ENCODE data around the gene GSK3B.
"Not testable (repeated sequence)": the region's sequence is repeated elsewhere in the genome, so short reads cannot be mapped to it uniquely, and the experiment has no call there.

GSK3B gene

DNA sequence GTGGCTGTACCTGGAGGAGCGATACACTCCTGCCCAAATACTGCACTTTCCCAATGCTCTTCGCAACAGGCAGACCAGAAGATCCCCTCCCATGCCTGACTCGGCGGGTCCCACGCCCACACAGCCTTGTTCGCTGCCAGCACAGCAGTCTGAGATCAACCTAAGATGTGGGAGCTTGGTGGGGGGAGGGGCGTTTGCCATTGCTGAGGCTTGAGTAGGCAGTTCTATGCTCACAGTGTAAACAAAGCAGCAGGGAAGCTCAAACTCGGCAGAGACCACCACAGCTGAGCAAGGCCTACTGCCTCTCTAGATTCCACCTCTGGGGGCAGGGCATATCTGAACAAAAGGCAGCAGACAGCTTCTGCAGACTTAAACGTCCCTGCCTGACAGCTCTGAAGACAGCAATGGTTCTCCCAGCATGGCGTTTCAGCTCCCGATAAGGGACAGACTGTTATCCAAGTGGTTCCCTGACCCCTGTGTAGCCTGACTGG is 90.2 kb downstream of the GSK3B start:
- DNase-seq: peak; percentile 7

DNA sequence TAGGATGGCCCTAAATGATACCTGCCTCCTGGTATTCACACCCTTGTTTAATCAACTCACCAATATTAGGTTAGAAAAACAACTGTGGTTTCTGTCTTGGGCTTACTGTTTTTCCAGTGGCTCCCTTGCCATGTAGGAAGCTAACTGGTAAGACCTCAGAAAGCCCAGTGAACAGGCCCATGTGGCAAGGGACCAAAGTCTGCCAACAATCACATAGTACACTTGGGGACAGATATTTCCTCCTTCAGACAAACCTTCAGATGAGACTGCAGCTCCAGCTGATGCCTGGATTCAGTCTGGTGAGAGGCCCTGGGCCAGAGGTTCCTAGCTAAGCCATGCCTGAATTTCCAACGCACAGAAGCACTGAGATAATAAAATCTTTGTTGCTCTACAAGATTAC is 96.1 kb downstream of the GSK3B start:
- no peak for DNase-seq

DNA sequence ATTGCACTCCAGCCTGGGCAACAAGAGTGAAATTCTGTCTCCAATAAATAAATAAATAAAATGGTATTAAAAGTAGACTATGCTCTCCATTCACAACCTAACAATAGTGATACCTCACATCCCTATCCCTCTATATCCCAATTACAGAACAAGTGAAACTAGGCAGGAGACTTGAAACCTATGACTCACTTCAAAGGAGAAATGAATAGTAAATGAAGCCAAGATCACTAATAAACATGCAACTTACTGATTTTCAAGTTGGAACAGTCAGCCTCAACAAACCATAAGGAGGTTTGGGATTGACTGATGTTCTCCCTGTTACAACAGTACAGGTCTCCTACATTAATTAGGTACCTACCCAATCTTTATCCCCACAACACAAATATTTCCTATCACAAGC is 103.4 kb downstream of the GSK3B start:
- DNase-seq: no peak

DNA sequence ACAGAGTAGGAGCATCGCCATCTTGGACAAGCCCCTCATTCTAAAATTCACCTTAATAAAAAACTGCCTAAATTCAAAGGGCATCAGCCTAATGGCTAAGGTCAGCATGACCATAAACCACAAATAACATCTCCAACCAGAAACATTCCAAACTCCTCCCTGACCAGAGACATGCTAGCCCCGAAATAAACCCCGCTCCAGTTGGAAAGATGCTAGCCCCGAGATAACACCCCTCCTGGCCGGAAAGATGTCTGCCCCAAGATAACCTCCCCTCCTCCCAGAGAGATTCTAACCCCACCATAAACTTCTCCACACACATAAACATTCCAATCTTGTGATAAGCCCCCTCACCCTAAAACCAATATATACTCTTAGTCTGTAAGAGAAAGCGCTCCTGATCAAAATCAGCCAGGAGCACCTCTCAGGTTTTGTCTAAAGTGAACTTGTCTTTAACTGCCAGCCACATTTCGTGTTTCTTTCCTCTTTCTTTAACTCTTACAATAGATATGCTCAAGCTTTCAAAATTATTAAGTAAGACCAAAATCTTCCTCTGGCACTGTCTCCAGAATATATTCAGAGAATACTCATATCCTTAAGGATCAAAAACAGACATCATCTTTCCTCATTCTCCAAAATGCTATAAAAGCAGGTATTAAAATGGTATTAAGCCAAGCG is 104.1 kb downstream of the GSK3B start:
- no peak for DNase-seq

DNA sequence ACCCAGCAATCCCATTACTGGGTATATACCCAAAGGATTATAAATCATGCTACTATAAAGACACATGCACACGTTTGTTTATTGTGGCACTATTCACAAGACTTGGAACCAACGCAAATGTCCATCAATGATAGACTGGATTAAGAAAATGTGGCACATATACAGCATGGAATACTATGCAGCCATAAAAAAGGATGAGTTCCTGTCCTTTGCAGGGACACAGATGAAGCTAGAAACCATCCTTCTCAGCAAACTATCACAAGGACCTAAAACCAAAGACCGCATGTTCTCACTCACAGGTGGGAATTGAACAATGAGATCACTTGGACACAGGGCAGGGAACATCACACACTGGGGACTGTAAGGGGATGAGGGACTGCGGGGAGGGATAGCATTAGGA is 107.4 kb downstream of the GSK3B start:
- DNase-seq: not testable (repeated sequence)

- DNase-seq: no peak
Observed at GRCh38 chr3:119981386-119981785, 112.9 kb downstream of the GSK3B start.

GRCh38 chr3:119978554-119979208 is 115.6 kb downstream of the GSK3B start:
- DNase-seq: no peak

DNA sequence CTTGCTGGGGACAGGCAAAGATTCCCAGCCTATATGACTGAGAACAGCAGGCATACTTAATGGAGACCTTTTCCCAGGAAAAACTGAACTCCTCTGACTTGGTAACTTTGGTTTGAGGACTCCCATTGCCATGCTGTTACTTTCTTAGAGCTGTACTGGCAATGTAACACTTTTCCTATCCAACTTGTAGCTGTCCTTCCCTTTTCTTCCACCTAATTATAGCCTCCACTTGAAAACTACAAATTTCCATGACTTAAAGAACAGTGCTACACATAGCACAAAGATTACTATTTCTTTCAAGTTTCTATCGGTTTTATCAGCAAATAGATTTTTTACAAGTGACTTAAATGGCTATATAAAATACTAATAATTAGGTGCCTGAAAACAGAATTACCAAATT is 116.9 kb downstream of the GSK3B start:
- DNase-seq: no peak

DNA sequence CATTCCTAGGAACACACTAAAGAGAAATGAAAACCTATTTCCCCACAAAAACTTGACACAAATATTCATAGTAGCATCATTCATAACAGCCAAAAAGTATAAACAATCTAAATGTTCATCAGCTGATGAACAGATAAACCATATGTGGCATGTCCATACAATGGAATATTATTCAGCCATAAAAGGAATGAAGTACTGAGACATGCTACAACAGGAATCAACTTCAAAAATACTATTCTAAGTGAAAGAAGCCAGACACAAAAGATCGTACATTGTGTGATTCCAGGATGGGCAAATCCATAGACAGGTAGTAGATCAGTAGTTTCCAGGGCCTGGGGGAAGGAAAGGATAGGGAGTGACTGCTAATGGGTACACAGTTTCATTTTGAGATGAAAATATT is 118.0 kb downstream of the GSK3B start:
- DNase-seq: no peak

DNA sequence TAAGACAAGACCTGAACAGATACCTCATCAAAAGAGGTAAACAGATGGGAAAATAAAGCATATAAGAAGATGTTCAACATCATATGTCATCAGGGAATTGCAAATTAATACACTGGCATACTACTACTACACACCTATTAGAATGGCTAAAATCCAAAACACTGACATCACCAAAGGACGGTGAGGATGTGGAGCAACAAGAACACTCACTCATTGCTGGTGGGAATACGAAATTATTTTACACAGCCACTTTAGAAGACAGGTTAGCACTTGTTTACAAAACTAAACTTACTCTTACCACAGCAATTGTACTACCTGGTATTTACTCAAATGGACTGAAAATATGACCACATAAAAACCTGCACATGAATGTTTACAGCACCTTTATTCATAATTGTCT is 119.6 kb downstream of the GSK3B start:
- no peak for DNase-seq

DNA sequence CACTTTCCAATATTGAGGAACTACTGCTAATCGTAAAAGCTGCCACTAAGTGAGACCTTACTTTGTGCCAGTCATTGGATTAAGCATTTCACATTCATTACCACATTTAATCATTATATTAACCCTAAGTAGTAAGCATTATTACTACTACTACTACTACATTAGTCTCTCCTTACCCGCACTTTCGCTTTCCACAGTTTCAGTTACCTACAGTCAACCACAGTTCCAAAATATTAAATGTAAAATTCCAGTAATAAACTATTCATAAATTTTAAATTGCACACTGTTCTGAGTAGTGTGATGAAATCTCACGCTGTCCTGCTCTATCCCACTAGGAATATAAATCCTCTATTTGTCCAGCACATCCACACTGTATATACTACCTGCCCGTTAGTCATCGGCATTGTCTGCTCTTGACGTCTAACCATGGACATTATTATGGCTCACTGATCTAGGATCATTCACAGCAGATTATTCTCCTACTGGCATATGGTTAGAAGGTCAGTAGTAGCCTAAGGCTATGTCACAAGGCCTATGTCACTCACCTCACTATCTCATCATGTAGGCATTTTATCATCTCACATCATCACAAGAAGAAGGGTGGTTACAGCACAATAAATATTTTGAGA is 121.1 kb downstream of the GSK3B start:
- DNase-seq: no peak

GRCh38 chr3:119969759-119970158 is 124.5 kb downstream of the GSK3B start:
- no peak for DNase-seq

- DNase-seq: no peak
Observed at GRCh38 chr3:119967353-119968006, 126.8 kb downstream of the GSK3B start.

- DNase-seq: no peak
Observed at GRCh38 chr3:119965692-119966091, 128.6 kb downstream of the GSK3B start.

GRCh38 chr3:119964294-119964693 is 130.0 kb downstream of the GSK3B start:
- DNase-seq: no peak

- no peak for DNase-seq
Observed at GRCh38 chr3:119955972-119956371, 138.3 kb downstream of the GSK3B start.

- DNase-seq: no peak
Observed at GRCh38 chr3:119950666-119951325, 143.5 kb downstream of the GSK3B start.

GRCh38 chr3:119945291-119945690 is 149.0 kb downstream of the GSK3B start:
- DNase-seq: no peak

- no peak for DNase-seq
Observed at GRCh38 chr3:119944091-119944490, 150.2 kb downstream of the GSK3B start.

DNA sequence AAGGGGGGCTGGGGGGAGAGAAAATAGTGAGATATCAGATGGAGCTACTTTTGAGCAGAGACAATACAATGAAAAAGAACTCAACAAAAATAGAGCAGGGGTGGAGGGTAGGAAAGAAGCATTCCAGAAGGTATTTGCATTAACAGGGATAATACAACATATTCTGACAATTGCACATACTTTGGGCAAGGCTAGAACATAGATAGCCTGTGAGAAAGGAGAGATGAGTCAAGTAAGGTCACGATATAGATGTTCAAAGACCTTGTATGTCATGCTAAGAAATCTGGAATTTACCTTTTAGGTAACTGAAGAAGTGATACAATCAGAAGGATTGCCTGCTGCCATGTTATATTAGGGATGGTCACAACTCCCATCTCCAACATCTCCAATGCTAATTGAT is 155.2 kb downstream of the GSK3B start:
- DNase-seq: no peak

GRCh38 chr3:119937229-119937628 is 157.0 kb downstream of the GSK3B start:
- DNase-seq: peak; percentile 26

- DNase-seq: no peak
Observed at GRCh38 chr3:119934249-119934648, 160.0 kb downstream of the GSK3B start.

- DNase-seq: no peak
Observed at GRCh38 chr3:119933207-119933606, 161.0 kb downstream of the GSK3B start.
